Breast epithelium (tissue), 3 donors: Measurements from ENCODE around the gene GNB4.

ENCODE experiments used
- POLR2A ChIP-seq: fragments of 450-650 bp; IDR thresholded peaks from one replicate; pipeline ENCODE4 v1.6.1; 2016; ENCODE audit warnings: antibody characterized with exemption, mild to moderate bottlenecking, moderate library complexity
- POLR2AphosphoS5 ChIP-seq, 3 donors: sonication (generic); formaldehyde crosslinking; IDR thresholded peaks; one replicate each; pipeline ENCODE4 v1.6.1; 2017; ENCODE audit warnings: antibody characterized with exemption in 3 of 3
- TF ChIP-seq, protein P1 (sequence below), 3 donors: fragments of 450-650 bp; IDR thresholded peaks; one replicate each; pipeline ENCODE4 v1.5.1; 2016 to 2017; ENCODE audit warnings: antibody characterized with exemption in 3 of 3, mild to moderate bottlenecking in 3 of 3, moderate library complexity in 3 of 3

DNA sequence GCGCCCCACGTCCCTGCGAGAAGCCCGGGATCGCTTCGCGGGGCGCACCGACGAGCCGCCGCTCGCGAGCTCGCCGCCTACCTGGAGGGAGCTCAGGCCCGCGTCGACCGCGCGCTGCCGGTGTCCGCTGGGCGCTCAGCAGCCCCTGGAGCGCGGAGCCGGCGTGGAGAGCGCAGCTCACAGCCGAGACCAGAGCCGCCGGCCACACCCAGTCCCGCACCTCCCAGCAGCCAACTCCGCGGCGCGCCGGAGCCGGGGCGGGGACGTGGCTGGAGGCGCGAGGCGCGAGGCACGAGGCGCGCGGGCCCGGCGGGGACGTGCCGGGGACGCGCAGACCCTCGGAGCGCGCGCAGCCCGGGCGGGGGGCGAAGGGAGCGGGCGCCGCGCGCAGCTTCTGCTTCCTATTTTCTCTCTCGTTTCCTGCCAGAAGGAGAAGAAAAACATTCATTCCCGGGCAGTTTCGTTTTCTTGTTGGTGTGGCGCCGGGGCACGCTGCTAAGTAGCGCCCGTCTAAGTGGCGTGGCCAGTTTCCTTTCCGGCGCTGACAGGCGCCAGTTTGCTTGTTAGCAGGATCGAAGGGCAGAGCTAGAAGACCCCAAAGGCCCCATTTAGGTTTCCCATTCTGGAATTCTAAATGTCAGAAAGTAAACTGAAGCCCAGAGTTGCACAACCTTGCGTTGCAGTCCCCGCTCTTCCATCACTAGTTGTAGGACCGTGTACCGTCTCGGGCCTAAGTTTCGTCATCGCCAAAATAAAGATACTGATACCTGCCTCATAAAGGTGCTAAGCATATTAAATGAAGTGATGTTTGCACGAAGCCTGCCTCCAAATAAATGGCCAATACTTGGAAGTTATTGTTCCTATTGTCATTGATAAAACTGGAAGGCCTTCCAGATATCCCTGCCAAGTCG is at the start of gene GNB4:
- TF ChIP-seq, protein P1, sequence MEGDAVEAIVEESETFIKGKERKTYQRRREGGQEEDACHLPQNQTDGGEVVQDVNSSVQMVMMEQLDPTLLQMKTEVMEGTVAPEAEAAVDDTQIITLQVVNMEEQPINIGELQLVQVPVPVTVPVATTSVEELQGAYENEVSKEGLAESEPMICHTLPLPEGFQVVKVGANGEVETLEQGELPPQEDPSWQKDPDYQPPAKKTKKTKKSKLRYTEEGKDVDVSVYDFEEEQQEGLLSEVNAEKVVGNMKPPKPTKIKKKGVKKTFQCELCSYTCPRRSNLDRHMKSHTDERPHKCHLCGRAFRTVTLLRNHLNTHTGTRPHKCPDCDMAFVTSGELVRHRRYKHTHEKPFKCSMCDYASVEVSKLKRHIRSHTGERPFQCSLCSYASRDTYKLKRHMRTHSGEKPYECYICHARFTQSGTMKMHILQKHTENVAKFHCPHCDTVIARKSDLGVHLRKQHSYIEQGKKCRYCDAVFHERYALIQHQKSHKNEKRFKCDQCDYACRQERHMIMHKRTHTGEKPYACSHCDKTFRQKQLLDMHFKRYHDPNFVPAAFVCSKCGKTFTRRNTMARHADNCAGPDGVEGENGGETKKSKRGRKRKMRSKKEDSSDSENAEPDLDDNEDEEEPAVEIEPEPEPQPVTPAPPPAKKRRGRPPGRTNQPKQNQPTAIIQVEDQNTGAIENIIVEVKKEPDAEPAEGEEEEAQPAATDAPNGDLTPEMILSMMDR (IDR thresholded peaks at IDR 0.05) = no peak
- no peak for TF ChIP-seq POLR2AphosphoS5 (IDR thresholded peaks at IDR 0.05)
- no peak for TF ChIP-seq POLR2A
